Endometrial microvascular endothelial cells (primary cell): ENCODE data around the gene KRT74. TPM values are rescaled to one million over a fixed set of nuclear protein-coding genes. Genes with fewer than 3 reads are reported as not detected.

ENCODE experiments used
- total RNA-seq: library from RNA; depleted of rRNA; stranded (reverse); fragments of >200 nt; gene quantifications from one replicate; pipeline ENCODE4 v1.2.3, GENCODE V29; 2015; ENCODE audit errors: inconsistent ontology term

The KRT74 gene
- total RNA-seq, 1 donor from 2014 or later, result not detected

Other genes starting within 250 kb of the KRT74 start
- gene KRT85, start 206.4 kb downstream of the KRT74 start, total RNA-seq, result not detected
- gene KRT84, start 188.2 kb downstream of the KRT74 start, total RNA-seq, result not detected
- not detected for gene KRT82, start 167.5 kb downstream of the KRT74 start, total RNA-seq
- gene KRT75, start 139.5 kb downstream of the KRT74 start, total RNA-seq, result not detected
- gene KRT6B, start 121.7 kb downstream of the KRT74 start, total RNA-seq, result not detected
- not detected for gene KRT6C, start 100.0 kb downstream of the KRT74 start, total RNA-seq
- not detected for gene KRT6A, start 80.6 kb downstream of the KRT74 start, total RNA-seq
- not detected for gene KRT5, start 53.4 kb downstream of the KRT74 start, total RNA-seq
- gene KRT71, start 20.7 kb downstream of the KRT74 start, total RNA-seq, result not detected
- gene KRT72, start 27.6 kb upstream of the KRT74 start, total RNA-seq, result not detected
- gene KRT73, start 44.7 kb upstream of the KRT74 start, total RNA-seq, result not detected
- not detected for gene KRT2, start 78.4 kb upstream of the KRT74 start, total RNA-seq
- gene KRT1, start 106.6 kb upstream of the KRT74 start, total RNA-seq, result not detected
- not detected for gene KRT77, start 129.7 kb upstream of the KRT74 start, total RNA-seq
- gene KRT76, start 203.5 kb upstream of the KRT74 start, total RNA-seq, result not detected
- gene KRT3, start 222.3 kb upstream of the KRT74 start, total RNA-seq, result not detected
- gene KRT4, start 240.3 kb upstream of the KRT74 start, total RNA-seq, result not detected